Activated T-helper 17 cell treated with anti-CD3 and anti-CD28 coated beads, Interleukin-2, amount 50 U/mL, for 72 hours (primary cell): ENCODE results near the gene KRTAP4-1. TPM values are rescaled to one million over a fixed set of nuclear protein-coding genes. Genes with fewer than 3 reads are reported as not detected.
A peak's percentile ranks its signal among the peaks of the same experiment; 100 is the strongest.
"Not testable (repeated sequence)": the region's sequence is repeated elsewhere in the genome, so short reads cannot be mapped to it uniquely, and the experiment has no call there.

Experiments
- ATAC-seq: fragments of 150-1000 bp; cut with Tn5 transposase; replicated peaks from 2 replicates; pipeline ENCODE4 v1.10.0; 2021; ENCODE audit warnings: mild to moderate bottlenecking, moderate library complexity
- H3K27ac Mint-ChIP-seq: one replicate; pipeline ENCODE4 v1.8.0; 2022; ENCODE audit warnings: mixed read lengths
- H3K27me3 Mint-ChIP-seq: one replicate; pipeline ENCODE4 v1.8.0; 2022; ENCODE audit warnings: mixed read lengths
- H3K36me3 Mint-ChIP-seq: one replicate; pipeline ENCODE4 v1.8.0; 2022; ENCODE audit warnings: low read depth, mild to moderate bottlenecking, mixed read lengths
- H3K4me1 Mint-ChIP-seq: one replicate; pipeline ENCODE4 v1.8.0; 2022; ENCODE audit warnings: mixed read lengths
- H3K4me3 Mint-ChIP-seq: one replicate; pipeline ENCODE4 v1.8.0; 2022; ENCODE audit warnings: mild to moderate bottlenecking, mixed read lengths
- H3K9me3 Mint-ChIP-seq: one replicate; pipeline ENCODE4 v1.8.0; 2022; ENCODE audit warnings: mixed read lengths
- total RNA-seq, 2 donors: library from RNA; stranded (reverse); gene quantifications; one replicate each; pipeline ENCODE4 v1.2.3, GENCODE V29; 2022

The KRTAP4-1 gene
- total RNA-seq, result not detected

DNA sequence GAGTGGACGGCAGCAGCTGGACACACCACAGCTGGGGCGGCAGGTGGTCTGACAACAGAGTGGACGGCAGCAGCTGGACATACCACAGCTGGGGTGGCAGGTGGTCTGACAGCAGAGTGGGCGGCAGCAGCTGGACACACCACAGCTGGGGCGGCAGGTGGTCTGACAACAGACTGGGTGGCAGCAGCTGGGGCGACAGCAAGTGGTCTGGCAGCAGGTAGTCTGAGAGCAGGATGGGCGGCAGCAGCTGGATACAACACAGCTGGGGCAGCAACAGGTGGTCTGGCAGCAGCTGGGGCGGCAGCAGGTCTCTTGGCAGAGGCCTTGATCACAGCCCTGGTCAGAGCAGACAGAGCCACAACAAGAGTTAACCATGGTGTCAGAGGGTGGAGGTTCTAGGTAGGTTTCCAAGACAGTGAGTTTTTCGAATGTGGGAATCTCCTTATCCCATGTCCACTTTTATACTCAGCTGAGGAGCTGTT, at the start of gene KRTAP4-1:
Gene KRTAP4-1, minus strand, starts transcription at position 432 of the 482 bp plus-strand sequence. Its CDS starts 57 bp downstream, at position 375.
- H3K27ac Mint-ChIP-seq, result no peak within 1 kb of the TSS
- H3K27me3 Mint-ChIP-seq, result peaks cover 9% of the 10 kb centered on the region
- H3K4me3 Mint-ChIP-seq, result no peak within 1 kb of the TSS
- no peaks in the 10 kb centered on the region for H3K36me3 Mint-ChIP-seq
- no peaks in the 10 kb centered on the region for H3K9me3 Mint-ChIP-seq
- H3K4me1 Mint-ChIP-seq, result no peaks in the 10 kb centered on the region
- ATAC-seq, result no peak

DNA sequence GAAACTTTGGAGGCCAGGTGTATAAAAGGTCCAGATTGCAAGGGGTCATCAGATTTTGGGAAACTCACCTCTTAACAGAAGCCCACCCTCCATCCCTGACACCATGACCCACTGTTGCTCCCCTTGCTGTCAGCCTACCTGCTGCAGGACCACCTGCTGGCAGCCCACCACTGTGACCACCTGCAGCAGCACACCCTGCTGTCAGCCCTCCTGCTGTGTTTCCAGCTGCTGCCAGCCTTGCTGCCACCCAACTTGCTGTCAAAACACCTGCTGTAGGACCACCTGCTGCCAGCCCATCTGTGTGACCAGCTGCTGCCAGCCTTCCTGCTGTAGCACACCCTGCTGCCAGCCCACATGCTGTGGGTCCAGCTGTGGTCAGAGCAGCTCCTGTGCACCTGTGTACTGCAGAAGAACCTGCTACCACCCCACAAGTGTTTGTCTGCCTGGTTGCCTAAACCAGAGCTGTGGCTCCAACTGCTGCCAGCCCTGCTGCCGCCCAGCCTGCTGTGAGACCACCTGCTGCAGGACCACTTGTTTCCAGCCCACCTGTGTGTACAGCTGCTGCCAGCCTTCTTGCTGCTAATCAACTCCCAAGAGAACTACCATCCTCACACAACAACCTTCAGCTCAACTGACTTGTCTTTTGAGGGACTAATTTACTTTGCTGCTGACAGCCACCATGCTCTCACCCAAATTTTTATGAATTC, 47.8 kb upstream of the KRTAP4-1 start, which contains the start of gene KRTAP9-3:
Gene KRTAP9-3, plus strand, starts transcription at position 51 of the 707 bp plus-strand sequence. Its CDS starts 53 bp downstream, at position 104.
- H3K4me3 Mint-ChIP-seq, H3K9me3 Mint-ChIP-seq: not testable (repeated sequence)

DNA sequence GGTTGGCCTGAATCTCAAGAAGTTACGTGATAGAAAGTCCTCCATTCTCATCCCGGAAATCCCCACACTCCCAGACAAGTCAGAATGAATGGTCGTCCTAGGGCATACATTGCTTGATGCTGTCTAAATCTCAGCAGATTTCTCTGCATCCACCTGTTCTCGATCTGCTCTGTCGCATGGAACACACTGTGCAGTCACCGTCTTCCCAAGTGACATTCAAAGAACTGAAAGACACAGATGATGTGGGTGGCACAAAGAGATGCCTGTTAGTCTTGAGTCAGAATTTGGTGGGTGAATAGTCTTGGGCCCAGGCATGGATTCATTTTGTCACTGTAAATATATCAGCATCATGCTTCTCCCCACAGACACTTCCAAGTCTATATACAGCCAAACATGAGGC, 47.0 kb upstream of the KRTAP4-1 start:
- Mint-ChIP-seq H3K9me3 (no peaks in the 10 kb centered on the region), H3K27me3 (peaks cover 20% of the 10 kb centered on the region), H3K36me3 (no peaks in the 10 kb centered on the region), H3K27ac (no peak overlapping the region), H3K4me3 (no peak overlapping the region), H3K4me1 (no peaks in the 10 kb centered on the region)
- ATAC-seq, result no peak

More for the DNA sequence above, 47.8 kb upstream of the KRTAP4-1 start, which contains the start of gene KRTAP9-3:
- H3K36me3 Mint-ChIP-seq, H3K4me1 Mint-ChIP-seq, ATAC-seq, H3K27ac Mint-ChIP-seq: not testable (repeated sequence)
- H3K27me3 Mint-ChIP-seq, result peaks cover 20% of the 10 kb centered on the region

DNA sequence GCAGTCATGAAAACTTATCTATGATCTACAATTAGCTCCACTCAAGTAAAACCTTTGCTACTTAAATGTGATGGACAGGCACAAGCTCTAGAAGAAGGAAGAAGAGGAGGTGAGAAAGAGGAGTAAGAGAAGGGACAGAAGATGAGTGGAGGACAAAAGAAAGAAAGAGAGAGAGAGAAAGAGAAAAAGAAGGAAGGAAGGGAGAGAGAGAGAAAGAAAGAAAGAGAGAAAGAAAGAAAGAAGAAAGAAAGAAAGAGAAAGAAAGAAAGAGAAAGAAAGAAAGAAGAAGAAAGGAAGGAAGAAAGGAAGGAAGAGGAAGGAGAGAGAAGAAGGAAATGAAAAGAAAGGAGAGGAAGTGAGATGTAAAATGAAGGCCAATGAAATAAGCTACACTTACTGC, 45.4 kb upstream of the KRTAP4-1 start:
- no peak overlapping the region for H3K4me3 Mint-ChIP-seq
- H3K27ac Mint-ChIP-seq, result no peak overlapping the region

DNA sequence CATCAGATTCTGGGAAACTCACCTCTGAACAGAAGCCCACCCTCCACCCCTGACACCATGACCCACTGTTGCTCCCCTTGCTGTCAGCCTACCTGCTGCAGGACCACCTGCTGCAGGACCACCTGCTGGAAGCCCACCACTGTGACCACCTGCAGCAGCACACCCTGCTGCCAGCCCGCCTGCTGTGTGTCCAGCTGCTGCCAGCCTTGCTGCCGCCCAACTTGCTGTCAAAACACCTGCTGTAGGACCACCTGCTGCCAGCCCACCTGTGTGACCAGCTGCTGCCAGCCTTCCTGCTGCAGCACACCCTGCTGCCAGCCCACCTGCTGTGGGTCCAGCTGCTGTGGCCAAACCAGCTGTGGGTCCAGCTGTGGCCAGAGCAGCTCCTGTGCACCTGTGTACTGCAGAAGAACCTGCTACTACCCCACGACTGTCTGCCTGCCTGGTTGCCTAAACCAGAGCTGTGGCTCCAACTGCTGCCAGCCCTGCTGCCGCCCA, 41.9 kb upstream of the KRTAP4-1 start, which contains the start of gene KRTAP9-2:
Gene KRTAP9-2, plus strand, starts transcription at position 51 of the 498 bp plus-strand sequence. Its CDS starts 7 bp downstream, at position 58.
- H3K27me3 Mint-ChIP-seq, H3K36me3 Mint-ChIP-seq, H3K27ac Mint-ChIP-seq, H3K9me3 Mint-ChIP-seq, H3K4me1 Mint-ChIP-seq, ATAC-seq, H3K4me3 Mint-ChIP-seq: not testable (repeated sequence)

More for the DNA sequence above, 45.4 kb upstream of the KRTAP4-1 start:
- no peak for ATAC-seq
- no peaks in the 10 kb centered on the region for H3K9me3 Mint-ChIP-seq
- peaks cover 15% of the 10 kb centered on the region for H3K27me3 Mint-ChIP-seq
- no peaks in the 10 kb centered on the region for H3K36me3 Mint-ChIP-seq
- no peaks in the 10 kb centered on the region for H3K4me1 Mint-ChIP-seq

DNA sequence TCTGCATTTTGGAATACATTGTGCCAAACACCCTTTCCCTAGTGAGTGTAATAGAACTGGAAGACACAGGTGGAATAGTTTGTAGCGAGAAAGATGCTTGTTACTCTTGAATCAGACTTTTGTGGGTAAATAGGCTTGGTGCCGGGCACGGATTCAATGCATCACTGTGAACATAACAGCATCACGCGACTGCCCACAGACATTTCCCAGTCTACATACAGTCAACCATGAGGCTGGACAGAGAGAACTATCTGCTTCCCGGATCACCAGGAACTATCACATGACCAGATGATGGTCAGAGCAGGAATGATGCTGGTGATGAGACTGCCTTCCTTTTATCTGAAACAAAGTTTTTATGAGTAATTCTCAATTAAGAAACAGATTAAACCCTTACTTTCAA, 41.3 kb upstream of the KRTAP4-1 start:
- H3K36me3 Mint-ChIP-seq, result no peaks in the 10 kb centered on the region
- H3K4me3 Mint-ChIP-seq, result no peak overlapping the region
- H3K27ac Mint-ChIP-seq, result no peak overlapping the region
- H3K27me3 Mint-ChIP-seq, result peaks cover 7% of the 10 kb centered on the region
- no peaks in the 10 kb centered on the region for H3K4me1 Mint-ChIP-seq
- no peak for ATAC-seq
- H3K9me3 Mint-ChIP-seq, result no peaks in the 10 kb centered on the region

DNA sequence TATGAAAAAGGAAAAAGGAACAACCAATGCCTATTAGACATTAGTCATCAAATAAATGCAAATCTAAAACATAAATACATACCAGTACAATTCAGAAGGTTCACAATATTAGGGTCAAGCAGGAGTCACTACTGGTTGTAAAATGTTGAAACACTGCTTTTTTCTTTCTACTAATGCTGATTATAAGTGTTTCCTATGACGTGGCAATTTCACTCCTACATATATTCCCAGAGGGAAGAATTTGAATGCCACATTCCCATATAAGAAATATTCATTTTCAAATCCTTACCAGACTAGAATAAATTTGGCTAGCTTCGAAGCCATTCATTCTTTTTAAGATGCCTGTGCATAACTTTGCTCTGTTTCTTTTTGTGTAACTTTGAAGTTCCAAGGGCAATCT, 39.1 kb upstream of the KRTAP4-1 start:
- Mint-ChIP-seq H3K9me3 (peaks cover 4% of the 10 kb centered on the region), H3K4me1 (no peaks in the 10 kb centered on the region), H3K27ac (no peak overlapping the region), H3K36me3 (no peaks in the 10 kb centered on the region), H3K4me3 (no peak overlapping the region), H3K27me3 (peaks cover 10% of the 10 kb centered on the region)
- no peak for ATAC-seq

DNA sequence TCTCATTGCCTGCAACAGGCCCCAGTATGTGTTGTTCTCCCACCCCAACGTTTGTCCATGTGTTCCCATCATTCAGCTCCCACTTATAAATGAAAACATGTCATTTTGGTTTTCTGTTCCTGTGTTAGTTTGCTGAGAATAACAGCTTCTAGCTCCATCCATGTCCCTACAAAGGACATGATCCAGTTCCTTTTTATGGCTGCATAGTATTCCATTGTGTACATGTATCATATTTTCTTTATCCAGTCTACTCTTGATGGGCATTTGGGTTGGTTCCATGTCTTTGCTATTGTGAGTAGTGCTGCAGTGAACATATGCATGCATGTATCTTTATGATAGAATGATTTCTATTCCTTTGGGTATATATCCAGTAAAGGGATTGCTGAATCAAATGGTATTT, 31.0 kb upstream of the KRTAP4-1 start:
- no peak overlapping the region for H3K4me3 Mint-ChIP-seq
- H3K9me3 Mint-ChIP-seq, result peaks cover 4% of the 10 kb centered on the region
- ATAC-seq, result no peak
- H3K27ac Mint-ChIP-seq, result no peak overlapping the region
- H3K4me1 Mint-ChIP-seq, result peaks cover 5% of the 10 kb centered on the region
- no peaks in the 10 kb centered on the region for H3K36me3 Mint-ChIP-seq
- H3K27me3 Mint-ChIP-seq, result peaks cover 11% of the 10 kb centered on the region

DNA sequence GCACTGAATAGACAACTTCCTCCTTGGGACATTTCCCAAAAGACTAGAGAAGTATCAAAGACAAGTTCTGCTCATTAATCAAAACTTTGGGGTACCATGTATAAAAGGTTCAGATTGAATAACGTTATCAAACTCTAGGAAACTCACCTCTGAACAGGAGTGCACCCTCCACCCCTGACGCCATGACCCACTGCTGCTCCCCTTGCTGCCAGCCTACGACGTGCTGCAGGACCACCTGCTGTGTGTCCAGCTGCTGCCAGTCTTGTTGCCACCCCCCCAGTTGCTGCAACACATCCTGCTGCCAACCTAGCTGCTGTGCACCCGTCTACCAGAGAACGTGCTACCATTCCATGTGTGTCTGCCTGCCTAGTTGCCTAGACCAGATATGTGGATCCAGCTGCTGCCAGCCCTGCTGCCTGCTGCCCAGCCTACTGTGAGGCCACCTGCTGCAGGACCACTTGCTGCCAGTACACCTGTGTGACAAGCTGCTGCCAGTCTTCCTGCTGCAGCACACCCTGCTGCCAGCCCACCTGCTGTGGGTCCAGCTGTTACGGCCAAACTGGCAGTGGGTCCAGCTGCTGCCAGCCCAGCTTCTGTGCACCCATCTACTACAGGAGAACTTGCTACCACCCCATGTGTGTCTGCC, 27.9 kb upstream of the KRTAP4-1 start:
- H3K9me3 Mint-ChIP-seq, result no peaks in the 10 kb centered on the region
- H3K4me3 Mint-ChIP-seq, result no peak overlapping the region
- no peaks in the 10 kb centered on the region for H3K36me3 Mint-ChIP-seq
- H3K27me3 Mint-ChIP-seq, result peaks cover 27% of the 10 kb centered on the region
- peaks cover 5% of the 10 kb centered on the region for H3K4me1 Mint-ChIP-seq
- peak overlapping the region; percentile 12 for H3K27ac Mint-ChIP-seq
- ATAC-seq, result peak; percentile 5

DNA sequence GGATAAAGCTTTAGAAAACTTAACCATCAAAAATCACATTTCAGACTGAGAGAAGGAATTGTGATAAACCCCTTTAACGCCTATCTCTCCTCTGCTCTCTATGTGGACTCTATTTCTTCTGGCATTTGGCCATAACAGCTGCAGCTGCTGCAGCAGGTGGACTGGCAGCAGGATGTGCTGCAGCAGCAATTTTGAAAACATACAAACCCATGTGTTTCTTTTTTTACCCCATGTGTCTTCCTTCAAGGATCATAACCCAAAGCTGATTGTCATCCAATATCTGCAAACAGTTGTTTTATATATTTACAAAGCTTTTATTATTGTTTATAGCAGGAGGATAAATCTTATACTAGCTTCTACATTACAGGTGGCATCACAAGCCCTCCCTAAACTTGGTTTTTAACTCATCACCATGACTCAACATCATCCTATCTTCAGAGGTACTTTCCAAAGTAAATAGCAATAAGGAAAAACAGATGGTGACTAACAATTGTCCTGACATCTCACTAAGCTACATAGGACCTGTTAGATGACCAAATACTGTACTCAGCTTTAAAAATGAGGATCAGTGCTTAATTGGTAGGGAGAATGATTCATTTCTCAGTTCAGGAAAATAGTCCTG, 27.2 kb upstream of the KRTAP4-1 start:
- H3K4me3 Mint-ChIP-seq, result no peak overlapping the region
- peaks cover 5% of the 10 kb centered on the region for H3K4me1 Mint-ChIP-seq
- peak; percentile 90 for ATAC-seq

DNA sequence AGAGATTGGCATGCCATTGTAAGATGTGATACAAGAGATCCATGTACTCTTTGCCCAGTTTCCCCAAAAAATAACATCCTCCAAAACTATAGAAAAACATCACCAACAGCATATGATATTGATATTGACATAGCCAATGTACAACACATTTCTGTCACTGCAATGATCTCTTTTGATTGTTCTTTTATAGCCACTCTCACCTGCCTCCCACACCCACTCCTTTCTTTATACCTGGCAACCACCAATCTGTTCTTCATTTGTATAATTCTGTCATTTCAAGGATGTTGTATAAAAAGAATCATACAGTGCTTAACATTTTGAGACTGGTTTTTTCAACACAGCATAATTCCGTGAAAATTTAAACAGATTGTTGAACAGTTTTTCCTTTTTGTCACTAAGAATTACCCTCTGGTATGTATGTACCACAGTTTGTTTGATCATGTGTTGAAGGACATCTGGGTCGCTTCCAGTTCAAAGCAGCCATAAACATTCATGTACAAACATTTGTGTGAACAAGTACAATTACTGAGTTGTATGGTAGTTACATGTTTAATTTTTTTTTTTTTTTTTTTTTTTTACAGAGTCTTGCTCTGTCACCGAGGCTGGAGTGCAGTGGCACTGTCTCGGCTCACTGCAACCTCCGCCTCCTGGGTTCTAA, 14.8 kb upstream of the KRTAP4-1 start:
- H3K9me3 Mint-ChIP-seq, result no peaks in the 10 kb centered on the region
- no peak for ATAC-seq
- H3K27ac Mint-ChIP-seq, result no peak overlapping the region
- H3K4me1 Mint-ChIP-seq, result no peaks in the 10 kb centered on the region
- no peaks in the 10 kb centered on the region for H3K27me3 Mint-ChIP-seq
- H3K4me3 Mint-ChIP-seq, result no peak overlapping the region
- H3K36me3 Mint-ChIP-seq, result no peaks in the 10 kb centered on the region

More for the DNA sequence above, 27.2 kb upstream of the KRTAP4-1 start:
- peak overlapping the region; percentile 12 for H3K27ac Mint-ChIP-seq
- H3K27me3 Mint-ChIP-seq, result peaks cover 23% of the 10 kb centered on the region
- no peaks in the 10 kb centered on the region for H3K36me3 Mint-ChIP-seq
- no peaks in the 10 kb centered on the region for H3K9me3 Mint-ChIP-seq

DNA sequence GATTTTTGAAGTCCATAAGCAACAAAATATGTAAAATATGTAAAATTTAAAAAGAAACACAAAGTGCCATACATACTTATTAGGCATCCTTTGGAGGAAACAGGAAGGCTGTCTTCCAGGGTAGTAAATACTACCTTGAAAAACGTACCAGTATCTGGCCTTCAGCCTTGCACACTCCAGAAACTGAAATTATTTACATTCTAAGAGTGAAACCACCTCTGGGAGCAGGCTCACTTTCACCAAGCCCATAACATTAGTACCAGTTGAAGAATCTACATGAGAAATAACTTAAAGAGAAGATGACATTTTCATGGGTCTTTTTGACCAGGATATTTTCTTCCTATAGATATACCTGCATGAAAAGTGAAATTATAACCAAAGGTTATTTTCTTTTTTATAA, 11.4 kb upstream of the KRTAP4-1 start:
- no peaks in the 10 kb centered on the region for H3K4me1 Mint-ChIP-seq
- no peak for ATAC-seq
- H3K27me3 Mint-ChIP-seq, result no peaks in the 10 kb centered on the region
- no peak overlapping the region for H3K4me3 Mint-ChIP-seq
- no peak overlapping the region for H3K27ac Mint-ChIP-seq
- H3K9me3 Mint-ChIP-seq, result no peaks in the 10 kb centered on the region
- no peaks in the 10 kb centered on the region for H3K36me3 Mint-ChIP-seq

DNA sequence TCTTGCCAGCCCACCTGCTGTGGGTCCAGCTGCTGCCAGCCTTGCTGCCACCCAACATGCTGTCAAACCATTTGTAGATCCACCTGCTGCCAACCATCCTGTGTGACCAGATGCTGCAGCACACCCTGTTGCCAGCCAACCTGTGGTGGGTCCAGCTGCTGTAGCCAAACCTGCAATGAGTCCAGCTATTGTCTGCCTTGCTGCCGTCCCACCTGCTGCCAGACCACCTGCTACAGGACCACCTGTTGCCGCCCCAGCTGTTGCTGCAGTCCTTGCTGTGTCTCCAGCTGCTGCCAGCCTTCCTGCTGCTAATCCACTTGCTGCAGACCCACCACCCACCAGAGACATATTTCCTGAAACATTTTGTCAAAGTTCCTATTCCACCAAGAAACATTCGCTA, 5.6 kb upstream of the KRTAP4-1 start:
- peaks cover 9% of the 10 kb centered on the region for H3K27me3 Mint-ChIP-seq
- no peak overlapping the region for H3K4me3 Mint-ChIP-seq
- ATAC-seq, result no peak
- H3K36me3 Mint-ChIP-seq, result no peaks in the 10 kb centered on the region
- no peaks in the 10 kb centered on the region for H3K9me3 Mint-ChIP-seq
- no peaks in the 10 kb centered on the region for H3K4me1 Mint-ChIP-seq
- no peak overlapping the region for H3K27ac Mint-ChIP-seq

DNA sequence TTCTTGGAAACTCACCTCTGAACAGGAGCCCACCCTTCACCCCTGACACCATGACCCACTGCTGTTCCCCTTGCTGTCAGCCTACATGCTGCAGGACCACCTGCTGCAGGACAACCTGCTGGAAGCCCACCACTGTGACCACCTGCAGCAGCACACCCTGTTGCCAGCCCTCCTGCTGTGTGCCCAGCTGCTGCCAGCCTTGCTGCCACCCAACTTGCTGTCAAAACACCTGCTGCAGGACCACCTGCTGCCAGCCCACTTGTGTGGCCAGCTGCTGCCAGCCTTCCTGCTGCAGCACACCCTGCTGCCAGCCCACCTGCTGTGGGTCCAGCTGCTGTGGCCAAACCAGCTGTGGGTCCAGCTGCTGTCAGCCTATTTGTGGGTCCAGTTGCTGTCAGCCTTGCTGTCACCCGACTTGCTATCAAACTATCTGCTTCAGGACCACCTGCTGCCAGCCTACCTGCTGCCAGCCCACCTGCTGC, 5.2 kb upstream of the KRTAP4-1 start, which contains the start of gene KRTAP9-1:
Gene KRTAP9-1, plus strand, starts transcription at position 51 of the 482 bp plus-strand sequence. Its CDS starts 0 bp downstream, at position 51.
- not testable (repeated sequence) for H3K4me1 Mint-ChIP-seq, H3K36me3 Mint-ChIP-seq, H3K27me3 Mint-ChIP-seq, ATAC-seq, H3K27ac Mint-ChIP-seq, H3K9me3 Mint-ChIP-seq, H3K4me3 Mint-ChIP-seq
